DOHH2 (cell line): Measurements from ENCODE around the gene ARHGEF7.

ENCODE experiments used
- EZH2phosphoT487 ChIP-seq: fragments of 200-600 bp; sonication (generic); IDR thresholded peaks from 2 replicates; pipeline ENCODE4 v1.6.1; 2017; ENCODE audit warnings: borderline replicate concordance, mild to moderate bottlenecking, antibody characterized with exemption, low read length, moderate library complexity, mixed read lengths
- TF ChIP-seq, protein P1 (sequence below): fragments of 200-600 bp; sonication (generic); IDR thresholded peaks from one replicate; pipeline ENCODE4 v1.5.1; 2014; ENCODE audit warnings: antibody characterized with exemption, mild to moderate bottlenecking, low read depth, low read length; ENCODE audit not compliant: poor library complexity, severe bottlenecking

DNA sequence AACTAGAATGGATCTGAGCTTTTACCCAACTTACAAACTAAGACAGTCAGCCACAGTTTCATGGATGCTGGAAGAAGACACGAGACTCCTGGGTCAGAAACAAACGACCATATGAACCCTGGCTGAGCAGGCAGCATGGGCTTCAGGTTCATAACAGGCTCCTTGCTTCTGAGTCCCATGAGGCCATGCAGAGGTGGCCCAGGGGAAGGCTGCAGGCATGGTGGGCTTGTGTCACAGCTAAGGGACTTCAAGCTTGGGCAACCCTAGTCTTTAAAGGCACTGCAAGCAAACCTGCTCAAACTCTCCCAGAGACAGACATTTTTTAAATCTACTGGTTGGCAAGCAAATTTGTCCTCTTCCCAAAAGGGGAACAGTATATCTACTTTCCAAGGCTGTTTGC is 5.1 kb upstream of the ARHGEF7 start:
- TF ChIP-seq, protein P1, sequence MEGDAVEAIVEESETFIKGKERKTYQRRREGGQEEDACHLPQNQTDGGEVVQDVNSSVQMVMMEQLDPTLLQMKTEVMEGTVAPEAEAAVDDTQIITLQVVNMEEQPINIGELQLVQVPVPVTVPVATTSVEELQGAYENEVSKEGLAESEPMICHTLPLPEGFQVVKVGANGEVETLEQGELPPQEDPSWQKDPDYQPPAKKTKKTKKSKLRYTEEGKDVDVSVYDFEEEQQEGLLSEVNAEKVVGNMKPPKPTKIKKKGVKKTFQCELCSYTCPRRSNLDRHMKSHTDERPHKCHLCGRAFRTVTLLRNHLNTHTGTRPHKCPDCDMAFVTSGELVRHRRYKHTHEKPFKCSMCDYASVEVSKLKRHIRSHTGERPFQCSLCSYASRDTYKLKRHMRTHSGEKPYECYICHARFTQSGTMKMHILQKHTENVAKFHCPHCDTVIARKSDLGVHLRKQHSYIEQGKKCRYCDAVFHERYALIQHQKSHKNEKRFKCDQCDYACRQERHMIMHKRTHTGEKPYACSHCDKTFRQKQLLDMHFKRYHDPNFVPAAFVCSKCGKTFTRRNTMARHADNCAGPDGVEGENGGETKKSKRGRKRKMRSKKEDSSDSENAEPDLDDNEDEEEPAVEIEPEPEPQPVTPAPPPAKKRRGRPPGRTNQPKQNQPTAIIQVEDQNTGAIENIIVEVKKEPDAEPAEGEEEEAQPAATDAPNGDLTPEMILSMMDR = no peak
- TF ChIP-seq EZH2phosphoT487 = no peak
